Head of caudate nucleus (tissue), 42 donors: ENCODE measurements around the gene GGT7.
A peak's percentile ranks its signal among the peaks of the same experiment; 100 is the strongest.
"Not testable (repeated sequence)": the region's sequence is repeated elsewhere in the genome, so short reads cannot be mapped to it uniquely, and the experiment has no call there.

Experiments
- DNase-seq, 42 donors: peaks; one replicate each; pipeline versions ENCODE4 v3.0.0 to v3.0.0-alpha.2; 2020 to 2021; ENCODE audit warnings: mixed read lengths in 7 of 42
- intact Hi-C: fragments of 100-400 bp; cut with DNase I; formaldehyde crosslinking; loops from one replicate; pipeline ENCODE4 v1.15.0; 2022

GGT7 gene, protein sequence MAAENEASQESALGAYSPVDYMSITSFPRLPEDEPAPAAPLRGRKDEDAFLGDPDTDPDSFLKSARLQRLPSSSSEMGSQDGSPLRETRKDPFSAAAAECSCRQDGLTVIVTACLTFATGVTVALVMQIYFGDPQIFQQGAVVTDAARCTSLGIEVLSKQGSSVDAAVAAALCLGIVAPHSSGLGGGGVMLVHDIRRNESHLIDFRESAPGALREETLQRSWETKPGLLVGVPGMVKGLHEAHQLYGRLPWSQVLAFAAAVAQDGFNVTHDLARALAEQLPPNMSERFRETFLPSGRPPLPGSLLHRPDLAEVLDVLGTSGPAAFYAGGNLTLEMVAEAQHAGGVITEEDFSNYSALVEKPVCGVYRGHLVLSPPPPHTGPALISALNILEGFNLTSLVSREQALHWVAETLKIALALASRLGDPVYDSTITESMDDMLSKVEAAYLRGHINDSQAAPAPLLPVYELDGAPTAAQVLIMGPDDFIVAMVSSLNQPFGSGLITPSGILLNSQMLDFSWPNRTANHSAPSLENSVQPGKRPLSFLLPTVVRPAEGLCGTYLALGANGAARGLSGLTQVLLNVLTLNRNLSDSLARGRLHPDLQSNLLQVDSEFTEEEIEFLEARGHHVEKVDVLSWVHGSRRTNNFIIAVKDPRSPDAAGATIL

DNA sequence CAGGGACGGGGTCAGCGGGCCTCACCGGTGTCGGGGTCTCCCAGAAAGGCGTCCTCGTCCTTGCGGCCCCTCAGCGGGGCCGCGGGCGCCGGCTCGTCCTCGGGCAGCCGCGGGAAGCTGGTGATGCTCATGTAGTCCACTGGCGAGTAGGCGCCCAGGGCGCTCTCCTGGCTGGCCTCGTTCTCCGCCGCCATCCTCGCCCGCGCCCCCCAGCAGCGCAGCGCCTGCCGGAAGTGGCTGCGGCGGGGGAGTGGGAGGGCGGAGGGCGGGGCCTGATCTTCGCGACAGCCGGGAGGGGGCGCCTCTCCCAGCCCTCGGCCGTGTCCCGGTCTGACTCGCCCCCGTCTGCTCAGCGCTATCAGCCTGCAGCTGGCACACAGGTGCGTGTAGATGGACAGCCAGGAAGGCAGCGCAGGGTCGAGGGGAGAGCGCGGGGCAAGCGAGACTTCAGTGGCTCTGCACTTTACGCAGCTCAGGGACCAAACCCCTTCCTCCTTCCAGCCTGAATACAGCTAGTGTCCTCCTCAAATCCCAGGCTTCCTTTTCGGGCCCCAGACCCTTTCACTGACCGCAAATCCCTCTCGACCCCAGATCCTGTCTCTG is at the start of gene GGT7:
GGT7 (minus strand) TSS at position 235 of the 603 bp plus-strand sequence; CDS start at position 194, 41 bp downstream.
- intact Hi-C loops = loop anchor here (5.0 kb wide), 2 partner anchors 85 to 220 kb away; partner anchors contain the start of genes GSS, MYH7B and TRPC4AP
- peak; percentile 62 to 96 (median 89) for DNase-seq

DNA sequence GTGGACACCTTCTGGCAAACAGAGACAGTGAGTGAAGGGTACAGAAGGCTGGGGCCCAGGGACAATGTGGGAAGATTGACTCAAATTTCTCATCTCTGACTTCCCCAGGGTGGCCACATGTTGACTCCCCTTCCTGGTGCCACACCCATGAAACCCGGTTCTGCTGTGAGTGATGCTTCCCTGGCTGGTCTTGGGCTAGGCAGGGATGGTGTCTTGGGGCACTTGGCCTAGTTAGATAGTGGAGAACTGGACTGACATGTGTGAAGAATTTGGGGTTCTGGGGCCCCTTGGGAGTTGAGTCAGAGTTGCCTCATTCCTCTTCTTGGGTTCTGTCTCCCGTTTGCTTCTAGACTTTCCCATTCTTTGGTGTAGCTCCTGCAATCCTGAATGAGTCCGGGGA is 48.8 kb upstream of the GGT7 start:
- intact Hi-C loops = no loop called here

DNA sequence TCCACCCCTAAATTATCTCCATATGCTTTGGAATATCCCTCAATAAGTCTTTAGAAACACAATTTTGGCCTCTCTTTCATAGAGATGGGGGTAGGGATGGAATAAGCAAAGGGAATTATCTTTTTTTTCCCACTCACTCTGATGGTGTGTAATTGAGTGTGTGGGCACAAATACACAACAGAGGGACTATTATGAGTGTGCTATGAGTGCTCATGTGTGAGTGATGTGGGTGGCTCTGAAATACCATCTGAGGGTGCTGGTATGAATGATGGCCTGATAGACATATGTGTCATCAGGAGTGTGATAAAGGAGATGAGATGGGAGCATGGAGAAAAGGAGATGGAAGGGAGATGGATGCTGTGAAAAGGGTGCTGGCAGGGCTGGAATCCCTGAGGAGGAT is 47.4 kb upstream of the GGT7 start:
- no peak for DNase-seq
- intact Hi-C loops = no loop called here

More for the DNA sequence above, 48.8 kb upstream of the GGT7 start:
- no peak for DNase-seq

DNA sequence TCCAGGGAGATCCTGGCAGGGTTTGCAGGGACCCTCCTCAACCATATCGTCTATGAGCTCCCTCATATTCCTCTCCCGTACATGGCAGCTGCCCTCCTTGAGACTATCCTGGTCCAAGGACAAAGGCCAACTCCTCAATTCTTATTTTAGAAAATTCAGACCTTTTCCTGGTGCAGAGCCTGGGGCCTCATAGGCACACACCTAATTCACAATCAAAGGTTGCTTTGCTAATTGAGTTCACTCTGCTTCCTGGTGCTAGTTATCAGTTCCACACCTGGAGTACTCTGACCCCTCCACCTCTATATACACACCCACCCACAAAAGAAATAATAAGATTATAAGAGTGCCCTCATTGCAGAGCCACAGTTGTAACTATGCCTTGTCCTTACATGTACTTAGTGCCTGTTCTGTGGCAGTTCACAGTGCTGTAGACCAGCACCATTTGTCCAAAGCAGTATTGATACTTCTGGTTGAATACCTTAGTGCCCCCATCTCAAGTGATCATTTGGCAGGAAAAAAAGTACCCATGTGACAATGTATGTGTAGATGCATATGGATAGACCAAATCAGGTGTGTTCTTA is 44.2 kb upstream of the GGT7 start:
- intact Hi-C loops = no loop called here
- DNase-seq = no peak

DNA sequence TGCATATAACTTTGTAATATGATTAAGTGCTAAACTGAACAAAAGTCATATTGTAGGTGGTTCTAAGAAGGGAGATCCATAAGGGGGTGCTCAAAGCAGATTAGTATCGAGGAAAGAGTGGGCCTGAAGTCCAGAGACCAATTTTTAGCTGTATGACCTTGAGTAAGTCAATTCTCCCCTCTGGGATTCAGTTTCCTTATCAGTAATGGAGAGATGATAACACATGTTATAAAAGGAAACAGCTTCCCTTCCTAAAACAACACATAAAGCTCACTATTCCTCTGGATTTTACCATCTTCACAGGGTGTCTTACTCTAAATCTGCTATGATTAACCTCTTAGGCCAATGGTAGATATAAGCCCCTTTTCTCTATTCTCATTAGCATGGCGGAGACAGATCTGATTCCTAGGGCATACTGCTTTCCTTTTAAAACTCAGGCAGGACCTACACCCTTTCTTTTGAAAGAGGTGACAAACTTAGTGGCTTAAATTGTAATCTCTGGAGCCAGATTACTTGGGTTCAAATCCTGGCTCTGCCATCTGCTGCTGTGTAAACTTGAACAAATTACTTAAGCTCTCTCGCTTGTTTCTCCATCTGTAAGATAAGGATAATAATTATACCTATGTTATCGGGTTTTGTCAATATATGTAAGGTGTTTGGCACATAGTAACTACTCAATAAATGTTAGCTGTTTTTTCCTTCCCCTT is 43.2 kb upstream of the GGT7 start:
- no peak for DNase-seq
- intact Hi-C loops = no loop called here

DNA sequence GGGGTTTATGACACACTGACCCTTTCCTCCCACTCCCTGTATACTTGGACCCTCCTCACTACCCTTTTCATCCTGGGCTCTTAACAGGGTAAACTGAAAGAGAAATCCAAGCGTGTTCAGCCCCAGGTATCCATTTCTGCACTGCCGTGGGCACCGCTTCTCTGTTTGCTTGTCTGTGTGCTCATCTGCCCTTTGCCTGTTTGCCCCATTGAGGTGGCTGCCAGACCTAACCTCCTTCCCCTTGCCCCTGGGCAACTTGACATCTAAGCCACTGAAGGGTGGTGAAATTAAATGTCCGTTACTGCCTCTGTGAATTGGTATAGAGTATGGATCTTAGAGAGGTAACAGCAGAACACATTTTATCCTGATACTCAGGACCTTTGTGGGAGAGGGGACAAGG is 42.5 kb upstream of the GGT7 start:
- DNase-seq = no peak
- intact Hi-C loops = no loop called here

DNA sequence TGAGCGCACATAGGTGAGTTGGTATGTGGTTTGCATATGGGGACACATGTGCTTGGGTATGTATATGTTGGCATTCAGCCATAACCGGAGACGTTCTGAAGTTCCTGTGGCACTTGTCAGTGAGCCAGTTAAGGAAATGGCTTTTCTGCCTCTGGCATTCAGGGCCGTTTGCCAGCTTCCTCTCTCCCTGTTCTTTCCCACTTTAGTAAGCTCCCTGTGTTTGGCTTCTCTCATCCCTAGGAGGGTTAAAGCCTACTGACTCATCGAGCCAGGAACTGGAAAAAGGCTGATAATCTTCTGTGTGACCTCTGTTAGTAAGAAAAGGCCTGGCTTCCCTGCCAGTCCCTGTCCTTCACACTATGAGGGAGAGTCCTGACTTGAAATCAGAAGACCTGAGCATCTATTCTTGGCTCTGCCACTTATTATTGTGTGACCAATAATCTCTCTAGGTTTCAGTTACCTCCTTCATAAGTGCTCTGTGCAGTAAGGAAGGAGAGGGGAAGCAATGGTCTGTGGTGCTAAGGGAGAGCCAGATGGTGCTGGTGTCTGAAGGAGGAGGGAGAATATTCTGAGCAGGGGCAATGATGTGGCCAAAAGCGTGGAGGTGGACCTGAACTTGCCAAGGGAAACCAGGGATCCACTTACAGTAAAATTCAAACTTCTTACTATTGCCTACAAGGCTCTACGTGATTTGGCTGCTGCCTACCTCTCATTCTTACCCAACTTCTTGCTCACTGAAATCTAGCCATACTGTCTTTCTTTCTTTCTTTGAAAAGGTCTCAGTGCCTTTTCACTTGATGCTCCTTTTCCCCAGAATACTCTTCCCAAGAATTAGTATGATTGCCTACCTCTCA is 35.2 kb upstream of the GGT7 start:
- intact Hi-C loops = no loop called here
- peak in 1 of 42 donors; percentile 37 for DNase-seq

DNA sequence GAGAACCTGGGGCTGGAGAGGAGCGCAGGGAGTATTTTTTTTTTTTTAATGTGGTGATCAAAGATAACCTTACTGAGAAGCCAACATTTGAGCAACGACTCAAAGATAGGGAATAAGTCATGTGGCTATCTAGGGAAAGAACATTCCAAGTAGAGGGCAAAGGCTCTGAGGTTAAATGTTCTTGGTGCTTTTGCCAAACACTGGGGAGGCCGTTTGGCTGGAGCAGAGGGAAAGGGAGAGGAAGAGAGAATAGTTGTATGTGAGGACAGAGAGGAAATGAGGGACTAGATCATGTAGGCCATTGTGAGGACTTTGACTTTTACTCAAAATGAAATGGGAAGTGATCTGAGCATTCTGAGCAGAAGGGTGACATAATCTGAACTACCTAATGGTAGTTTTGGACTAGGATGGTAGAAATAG is 31.6 kb upstream of the GGT7 start:
- DNase-seq = no peak
- intact Hi-C loops = no loop called here

DNA sequence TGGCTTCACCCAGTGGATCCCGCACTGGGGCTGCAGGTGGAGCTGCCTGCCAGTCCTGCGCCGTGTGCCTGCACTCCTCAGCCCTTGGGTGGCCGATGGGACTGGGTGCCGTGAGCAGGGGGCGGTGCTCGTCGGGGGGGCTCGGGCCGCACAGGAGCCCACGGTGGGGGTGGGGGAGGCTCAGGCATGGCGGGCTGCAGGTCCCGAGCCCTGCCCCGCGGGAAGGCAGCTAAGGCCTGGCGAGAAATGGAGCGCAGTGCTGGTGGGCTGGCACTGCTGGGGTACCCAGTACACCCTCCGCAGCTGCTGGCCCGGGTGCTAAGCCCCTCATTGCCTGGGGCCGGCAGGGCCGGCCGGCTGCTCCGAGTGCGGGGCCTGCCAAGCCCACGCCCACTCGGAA is 26.1 kb upstream of the GGT7 start:
- DNase-seq, intact Hi-C loops: not testable (repeated sequence)

DNA sequence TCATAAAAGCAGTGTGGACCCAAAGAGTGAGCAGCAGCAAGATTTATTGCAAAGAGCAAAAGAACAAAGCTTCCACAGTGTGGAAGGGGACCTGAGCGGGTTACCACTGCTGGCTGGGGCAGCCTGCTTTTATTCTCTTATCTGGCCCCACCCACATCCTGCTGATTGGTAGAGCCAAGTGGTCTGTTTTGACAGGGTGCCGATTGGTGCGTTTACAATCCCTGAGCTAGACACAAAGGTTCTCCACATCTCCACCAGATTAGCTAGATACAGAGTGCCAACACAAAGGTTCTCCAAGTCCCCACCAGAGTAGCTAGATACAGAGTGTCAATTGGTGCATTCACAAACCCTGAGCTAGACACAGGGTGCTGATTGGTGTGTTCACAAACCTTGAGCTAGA is 25.5 kb upstream of the GGT7 start:
- intact Hi-C loops, DNase-seq: not testable (repeated sequence)

DNA sequence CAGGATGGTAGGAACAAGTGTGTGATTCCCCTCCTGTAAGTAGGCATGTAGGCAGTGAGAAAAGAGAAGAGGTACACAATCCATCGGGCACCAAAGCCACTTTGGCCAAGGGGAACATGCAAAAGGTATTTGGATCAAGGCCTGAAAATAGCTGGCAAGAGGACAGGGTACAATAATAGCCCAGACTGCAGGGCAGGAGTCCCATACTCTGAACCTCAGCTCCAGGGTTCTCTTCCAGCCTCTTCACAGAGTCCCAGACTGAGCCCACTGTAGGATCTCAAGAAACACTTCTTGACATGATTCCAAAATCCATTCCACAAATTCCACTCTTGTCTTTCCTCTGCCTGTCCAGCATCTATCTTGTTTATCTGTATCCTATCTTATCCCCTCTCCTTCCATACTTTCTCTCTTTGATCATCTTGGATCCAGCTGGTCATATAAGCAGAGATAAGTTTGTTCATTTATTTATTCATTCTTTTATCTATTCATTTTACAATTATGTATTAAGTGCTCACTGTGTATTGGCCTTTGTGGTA is 23.5 kb upstream of the GGT7 start:
- no peak for DNase-seq

DNA sequence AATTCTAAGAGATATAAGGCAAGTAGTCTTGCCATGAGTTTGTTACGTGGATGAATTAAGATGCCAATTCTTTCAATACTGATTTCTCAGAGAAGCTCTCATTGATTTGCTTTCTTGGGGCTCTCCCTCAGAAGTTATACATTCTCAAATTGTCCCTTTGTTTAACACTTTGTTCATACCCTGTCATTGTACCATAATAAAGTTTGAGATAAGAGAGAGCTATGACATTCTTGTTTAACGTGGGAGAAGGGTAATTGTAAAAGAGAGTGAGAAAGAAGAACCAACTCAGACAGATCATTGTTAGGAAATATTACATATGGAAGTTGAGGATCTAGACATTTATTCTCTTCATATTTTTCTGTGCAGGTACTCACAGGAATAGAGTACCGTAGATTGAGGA is 22.8 kb upstream of the GGT7 start:
- DNase-seq = no peak
- intact Hi-C loops = no loop called here

More for the DNA sequence above, 23.5 kb upstream of the GGT7 start:
- intact Hi-C loops = no loop called here

DNA sequence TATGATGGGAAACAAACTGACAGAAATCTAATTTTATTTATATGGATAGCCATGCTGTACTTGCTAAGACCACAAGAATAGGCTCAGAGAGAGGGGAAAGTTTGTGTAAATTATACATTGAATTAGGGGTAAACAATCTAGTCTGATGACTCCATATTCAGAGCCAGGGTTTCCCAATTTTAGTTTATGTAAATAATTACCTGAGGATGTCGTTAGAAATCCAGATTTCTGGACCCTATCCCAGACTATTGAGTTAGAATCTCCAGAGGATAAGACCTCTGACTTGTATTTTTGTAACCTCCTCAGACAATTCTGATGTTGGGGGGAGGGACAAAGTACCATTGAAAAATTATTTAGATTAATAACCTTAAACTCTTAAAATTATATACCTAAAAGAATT is 22.1 kb upstream of the GGT7 start:
- DNase-seq = no peak

DNA sequence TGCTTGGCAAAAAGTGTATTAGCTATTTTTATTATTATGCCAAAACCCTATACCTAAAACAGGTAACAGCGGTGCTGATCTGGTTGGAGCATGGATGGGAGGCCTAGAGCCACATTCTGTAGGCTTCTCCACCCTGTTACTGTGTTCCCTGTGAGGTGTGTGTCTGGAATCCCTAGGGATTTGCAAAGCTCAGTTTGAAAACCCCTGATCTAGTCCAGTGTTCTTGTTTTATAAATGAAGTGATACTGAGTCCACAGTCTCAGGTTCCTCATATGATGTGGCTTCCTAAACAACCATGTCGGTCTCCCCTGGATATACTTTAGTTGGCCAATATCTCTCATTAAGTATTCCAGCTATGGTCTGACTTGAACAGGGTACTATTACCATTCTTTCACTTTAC is 20.0 kb upstream of the GGT7 start:
- intact Hi-C loops = no loop called here
- no peak for DNase-seq

More for the DNA sequence above, 22.1 kb upstream of the GGT7 start:
- intact Hi-C loops = no loop called here

DNA sequence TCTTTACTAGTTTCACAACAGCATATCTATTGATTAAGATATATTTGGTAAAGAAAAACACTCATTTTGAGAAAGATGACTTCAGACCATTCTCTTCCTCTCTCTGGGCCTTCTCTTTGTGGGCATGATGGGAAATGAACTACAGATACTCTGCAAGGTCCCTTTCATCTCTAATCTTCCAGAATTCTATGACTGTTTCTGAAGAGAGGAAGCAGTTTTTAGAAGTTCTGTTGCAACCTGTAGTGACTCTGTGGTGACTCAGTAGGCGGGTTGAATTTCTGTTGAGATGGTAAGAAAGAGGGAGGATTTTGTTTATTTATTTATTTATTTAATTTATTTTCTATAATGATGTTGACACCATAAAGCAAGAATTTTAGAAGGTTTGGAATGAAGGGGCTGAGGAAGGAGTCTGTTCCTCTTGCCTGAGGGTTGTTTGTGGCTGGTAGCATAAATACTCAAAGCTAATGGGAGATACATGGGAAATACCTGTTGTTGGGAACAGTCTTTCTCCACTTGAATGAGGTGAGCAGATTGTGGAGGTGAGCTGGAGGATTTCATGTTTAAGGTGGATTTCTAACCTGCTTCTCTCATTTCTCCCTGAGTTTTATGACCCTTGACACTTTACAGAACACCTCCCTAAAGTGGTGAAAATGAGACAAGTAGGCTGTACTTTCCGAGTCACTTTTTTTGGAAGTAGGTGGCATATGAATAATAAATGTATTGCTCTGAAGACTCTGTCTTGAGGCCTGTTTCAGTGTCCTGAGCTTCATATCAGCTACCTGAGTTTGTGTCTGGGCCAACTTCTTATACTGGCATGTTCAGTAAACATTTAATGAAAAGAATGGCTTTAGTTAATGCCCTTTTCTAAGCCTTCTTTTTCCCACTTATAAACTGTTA is 18.8 kb upstream of the GGT7 start:
- DNase-seq = no peak

DNA sequence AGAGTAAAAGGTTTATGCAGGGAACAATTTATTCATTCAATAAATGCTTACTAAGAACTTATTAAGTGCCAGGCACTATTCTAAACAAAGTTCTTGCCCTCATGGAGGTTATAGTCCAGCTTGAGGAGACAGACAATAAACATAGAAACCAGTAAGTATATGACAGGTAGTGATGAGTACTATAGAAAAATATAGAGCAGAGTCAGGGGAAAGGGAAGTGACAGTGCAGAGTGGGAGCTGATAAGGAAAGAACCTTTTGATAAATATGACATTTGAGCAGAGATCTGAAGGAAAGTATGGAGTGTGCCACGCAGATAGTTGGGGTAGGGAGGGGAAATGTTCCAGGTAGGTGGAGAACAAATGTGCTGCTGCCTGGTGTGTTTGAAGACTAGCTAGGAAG is 15.8 kb upstream of the GGT7 start:
- DNase-seq = peak in 20 of 42 donors; percentile 11 to 83 (median 32)
- intact Hi-C loops = no loop called here

More for the DNA sequence above, 18.8 kb upstream of the GGT7 start:
- intact Hi-C loops = no loop called here

DNA sequence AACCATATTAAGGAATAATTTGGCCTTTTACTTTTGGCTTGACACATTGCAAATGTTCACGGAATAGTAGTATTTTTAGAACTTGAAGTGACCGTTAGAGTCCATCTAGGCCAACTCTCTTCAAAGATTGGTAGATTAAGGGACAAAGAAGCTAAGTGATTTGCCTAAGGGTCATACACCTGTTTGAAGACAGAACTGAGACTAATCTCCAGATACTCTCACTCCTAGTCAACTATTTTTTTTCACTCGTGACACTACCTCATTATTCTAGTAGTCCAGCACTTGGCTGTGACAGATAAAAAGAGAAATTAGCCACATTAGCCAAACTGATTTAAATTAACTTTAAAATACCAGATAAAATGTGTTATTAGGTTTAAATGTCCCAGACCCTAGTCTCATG is 14.4 kb upstream of the GGT7 start:
- intact Hi-C loops = no loop called here
- DNase-seq = no peak
